Measurements from ENCODE around the gene PHACTR3. TPM values are rescaled to one million over a fixed set of nuclear protein-coding genes. Genes with fewer than 3 reads are reported as not detected.
"Not testable (repeated sequence)": the region's sequence is repeated elsewhere in the genome, so short reads cannot be mapped to it uniquely, and the experiment has no call there.

The PHACTR3 gene
- total RNA-seq, 3 donors from 2014 or later = 0.11 TPM; not detected in 2

DNA sequence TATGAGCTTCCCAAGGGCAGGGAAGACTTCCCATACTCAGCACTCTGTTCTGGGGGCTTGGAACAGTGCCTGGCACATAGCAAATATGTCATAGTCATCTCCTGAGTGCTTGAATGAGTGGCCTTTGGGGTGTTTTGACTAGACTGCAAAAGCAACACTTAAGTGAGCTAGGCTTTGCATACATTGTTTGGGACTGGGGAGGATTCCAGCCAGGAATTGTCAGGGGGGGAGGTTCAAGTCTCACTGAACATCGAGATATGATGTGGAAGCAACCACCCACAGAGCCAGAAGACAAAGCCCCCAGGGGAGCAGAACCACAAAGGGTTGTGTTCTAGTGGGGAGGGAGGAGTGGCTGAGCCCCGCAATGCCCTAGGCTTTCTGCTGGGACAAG, 230.7 kb downstream of the PHACTR3 start:
- Mint-ChIP-seq H3K4me1 (ENCODE audit: low read depth) (no peaks in the 10 kb centered on the region), H3K4me3 (no peak overlapping the region), H3K36me3 (ENCODE audit: insufficient read depth) (no peaks in the 10 kb centered on the region), H3K9me3 (no peaks in the 10 kb centered on the region), H3K27me3 (ENCODE audit: low read depth) (peaks cover 35% of the 10 kb centered on the region)
- no peak for DNase-seq
- ATAC-seq = no peak

DNA sequence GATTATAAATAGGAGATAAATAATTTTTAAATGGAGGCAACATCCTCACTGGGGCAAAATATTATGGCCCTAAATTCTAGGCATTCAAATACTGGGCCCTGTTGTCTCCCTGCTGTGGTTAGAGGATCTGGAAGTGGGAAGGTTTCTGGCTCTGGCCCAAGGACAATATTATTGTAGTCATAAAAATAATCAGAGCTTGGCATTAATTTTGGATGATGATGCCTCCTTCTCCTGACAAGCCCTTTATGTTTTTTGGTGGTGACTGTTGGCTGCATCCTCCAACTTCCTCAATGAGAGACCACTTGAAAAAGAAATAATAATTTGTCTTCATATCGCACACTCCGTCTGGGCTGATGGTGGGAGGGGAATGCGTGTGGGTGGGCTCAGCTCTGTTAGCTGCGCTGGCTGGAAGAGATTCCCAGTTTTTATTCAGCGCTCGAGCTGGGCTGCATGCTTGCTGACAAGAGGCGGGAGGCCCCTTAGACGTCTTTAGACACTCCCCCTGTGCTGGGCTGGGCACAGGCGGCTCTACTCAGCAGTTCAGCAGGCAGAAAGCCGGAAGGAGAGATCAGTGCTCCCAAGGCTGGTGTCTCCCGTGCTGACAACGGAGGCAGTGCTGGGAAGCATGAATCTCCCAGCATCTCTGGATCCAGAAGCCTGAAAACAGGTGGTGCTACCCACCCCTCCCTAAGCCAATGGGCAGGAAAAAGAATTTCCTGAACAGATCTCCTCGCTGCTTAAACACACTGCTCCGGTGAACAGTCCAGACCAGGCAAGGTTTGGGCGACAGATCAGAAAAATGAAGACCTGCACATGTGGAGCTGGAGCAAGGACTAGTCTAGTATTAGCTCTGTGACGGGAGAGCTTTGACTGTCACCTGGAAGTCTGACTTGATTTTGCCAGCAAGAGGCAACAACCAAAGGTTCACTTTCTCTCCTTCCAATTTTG, 231.4 kb downstream of the PHACTR3 start:
- Mint-ChIP-seq H3K27me3 (ENCODE audit: low read depth) (peaks cover 37% of the 10 kb centered on the region), H3K4me3 (no peak overlapping the region), H3K9me3 (no peaks in the 10 kb centered on the region), H3K4me1 (ENCODE audit: low read depth) (no peaks in the 10 kb centered on the region), H3K36me3 (ENCODE audit: insufficient read depth) (no peaks in the 10 kb centered on the region)
- ATAC-seq = no peak
- no peak for DNase-seq

DNA sequence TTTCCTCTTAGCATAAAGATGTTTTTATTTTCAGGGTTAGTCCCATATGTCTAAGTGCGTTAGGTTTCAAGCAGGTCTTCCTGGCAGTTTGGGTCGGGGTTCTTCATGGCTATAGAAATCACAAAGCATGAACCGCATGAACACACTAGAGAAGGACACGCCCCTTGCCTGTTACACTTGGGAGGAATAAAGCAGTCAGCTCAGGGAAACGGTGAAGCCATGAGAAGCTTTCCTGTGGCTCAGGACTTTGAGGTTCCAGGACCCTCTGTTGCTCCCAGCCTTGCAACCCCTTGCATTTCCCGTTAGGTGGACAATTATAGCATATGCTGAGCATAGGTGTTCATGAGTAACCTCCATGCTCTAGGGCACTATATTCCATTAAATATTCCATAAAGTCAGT, 232.4 kb downstream of the PHACTR3 start:
- DNase-seq = no peak
- Mint-ChIP-seq H3K4me3 (no peak overlapping the region), H3K36me3 (ENCODE audit: insufficient read depth) (no peaks in the 10 kb centered on the region), H3K9me3 (no peaks in the 10 kb centered on the region), H3K27me3 (ENCODE audit: low read depth) (peaks cover 37% of the 10 kb centered on the region), H3K4me1 (ENCODE audit: low read depth) (no peaks in the 10 kb centered on the region)
- ATAC-seq = no peak

DNA sequence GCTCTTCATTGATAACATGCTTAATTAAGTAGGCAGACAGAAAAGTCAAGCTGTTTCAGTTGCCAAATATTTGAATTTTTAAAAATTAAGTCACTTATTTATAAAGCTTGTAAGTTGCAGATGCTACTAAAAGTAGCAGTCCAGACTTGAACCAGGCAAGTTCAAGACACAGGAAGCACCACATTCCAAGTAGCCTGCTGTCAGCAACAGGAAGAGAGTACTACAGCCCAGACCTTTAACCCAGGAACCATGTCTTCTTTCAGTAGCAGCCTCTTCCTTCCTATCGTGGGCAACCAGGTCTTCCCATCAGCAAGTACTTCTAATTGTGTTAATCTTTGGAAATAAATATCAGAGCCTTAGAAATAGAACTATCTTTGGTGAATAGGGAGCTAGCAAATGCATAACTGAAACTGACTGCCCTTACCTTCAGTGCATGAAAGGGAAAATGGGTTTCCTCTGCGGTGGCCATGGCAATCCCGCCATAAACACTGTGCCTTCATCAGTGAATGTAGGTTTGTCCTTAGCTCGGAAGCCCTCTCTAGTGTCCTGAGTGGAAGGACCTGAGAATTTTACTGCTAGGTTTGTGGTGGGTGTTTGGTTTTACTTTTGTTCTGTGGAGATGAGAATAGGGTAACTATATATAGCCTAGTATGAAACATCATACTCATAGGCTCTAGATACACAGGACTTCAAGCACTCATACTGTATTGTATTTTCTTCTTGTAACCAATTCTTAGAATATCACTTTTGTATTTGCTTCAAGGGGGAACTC, 233.5 kb downstream of the PHACTR3 start:
- Mint-ChIP-seq H3K4me1 (ENCODE audit: low read depth) (no peaks in the 10 kb centered on the region), H3K4me3 (no peak overlapping the region), H3K27me3 (ENCODE audit: low read depth) (peaks cover 37% of the 10 kb centered on the region), H3K36me3 (ENCODE audit: insufficient read depth) (no peaks in the 10 kb centered on the region), H3K9me3 (no peaks in the 10 kb centered on the region)
- DNase-seq (no peak), ATAC-seq (no peak)

DNA sequence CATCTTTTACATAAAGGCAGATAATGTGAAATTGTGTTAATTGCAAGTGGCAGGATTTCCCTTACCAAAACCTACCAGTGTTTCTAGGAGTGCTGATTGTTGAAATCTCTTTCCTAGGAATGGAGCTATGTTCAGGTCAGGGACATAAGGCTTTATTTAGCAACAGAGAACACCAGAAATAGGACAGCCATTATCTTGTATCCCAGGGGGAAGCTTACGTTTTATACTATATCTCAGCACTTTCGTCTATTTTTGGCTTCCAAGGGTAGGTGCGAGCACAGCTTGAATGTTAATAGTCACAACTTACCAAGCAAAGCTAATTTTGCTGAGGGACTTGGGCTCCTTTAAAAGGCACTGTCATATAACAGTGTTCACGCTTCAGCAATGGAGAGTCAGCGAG, 235.1 kb downstream of the PHACTR3 start:
- Mint-ChIP-seq H3K4me3 (no peak overlapping the region), H3K27me3 (ENCODE audit: low read depth) (peaks cover 29% of the 10 kb centered on the region), H3K9me3 (no peaks in the 10 kb centered on the region), H3K36me3 (ENCODE audit: insufficient read depth) (no peaks in the 10 kb centered on the region), H3K4me1 (ENCODE audit: low read depth) (no peaks in the 10 kb centered on the region)
- no peak for ATAC-seq
- no peak for DNase-seq

DNA sequence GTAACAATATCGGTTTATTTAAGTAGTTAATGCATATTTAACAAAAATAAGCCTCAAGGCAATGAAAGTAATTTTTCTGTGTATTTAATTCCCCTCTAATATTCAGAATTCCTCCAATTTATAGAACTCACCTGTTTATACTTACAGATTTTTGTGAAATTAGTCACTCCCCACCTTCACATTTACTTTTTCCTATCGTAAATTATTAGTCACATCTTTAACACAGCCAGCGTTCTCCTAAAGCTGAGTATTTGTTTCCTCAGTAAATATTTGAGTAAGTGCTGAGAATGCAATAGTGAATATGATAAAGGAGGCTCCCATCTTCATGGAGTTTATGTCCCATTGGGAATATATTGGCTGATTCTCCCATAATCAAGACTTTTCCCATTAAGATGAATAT, 241.1 kb downstream of the PHACTR3 start:
- Mint-ChIP-seq H3K36me3 (ENCODE audit: insufficient read depth) (no peaks in the 10 kb centered on the region), H3K4me1 (ENCODE audit: low read depth) (no peaks in the 10 kb centered on the region), H3K27me3 (ENCODE audit: low read depth) (no peaks in the 10 kb centered on the region), H3K9me3 (no peaks in the 10 kb centered on the region), H3K4me3 (no peak overlapping the region)
- DNase-seq (no peak), ATAC-seq (no peak)

DNA sequence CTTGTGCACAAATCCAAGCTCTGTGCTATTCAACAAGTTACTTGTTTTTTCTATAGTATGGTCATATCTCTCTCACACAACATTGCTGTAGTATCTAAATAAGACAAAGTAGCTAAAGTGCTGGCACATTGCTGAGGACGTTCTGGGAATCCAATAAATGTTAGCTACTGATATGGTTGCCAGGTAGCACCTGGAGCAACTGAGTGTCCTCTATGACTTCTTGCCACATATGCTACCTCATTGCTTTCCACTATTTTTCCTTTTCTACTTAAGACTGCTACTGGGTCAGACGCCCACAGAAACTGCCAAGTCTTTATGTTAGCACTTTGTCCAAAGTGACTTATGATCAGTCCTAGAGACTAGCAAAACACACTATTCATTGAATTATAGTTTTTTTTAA, 243.8 kb downstream of the PHACTR3 start:
- Mint-ChIP-seq H3K9me3 (no peaks in the 10 kb centered on the region), H3K4me3 (no peak overlapping the region), H3K36me3 (ENCODE audit: insufficient read depth) (no peaks in the 10 kb centered on the region), H3K4me1 (ENCODE audit: low read depth) (no peaks in the 10 kb centered on the region), H3K27me3 (ENCODE audit: low read depth) (no peaks in the 10 kb centered on the region)
- ATAC-seq (no peak), DNase-seq (no peak)

DNA sequence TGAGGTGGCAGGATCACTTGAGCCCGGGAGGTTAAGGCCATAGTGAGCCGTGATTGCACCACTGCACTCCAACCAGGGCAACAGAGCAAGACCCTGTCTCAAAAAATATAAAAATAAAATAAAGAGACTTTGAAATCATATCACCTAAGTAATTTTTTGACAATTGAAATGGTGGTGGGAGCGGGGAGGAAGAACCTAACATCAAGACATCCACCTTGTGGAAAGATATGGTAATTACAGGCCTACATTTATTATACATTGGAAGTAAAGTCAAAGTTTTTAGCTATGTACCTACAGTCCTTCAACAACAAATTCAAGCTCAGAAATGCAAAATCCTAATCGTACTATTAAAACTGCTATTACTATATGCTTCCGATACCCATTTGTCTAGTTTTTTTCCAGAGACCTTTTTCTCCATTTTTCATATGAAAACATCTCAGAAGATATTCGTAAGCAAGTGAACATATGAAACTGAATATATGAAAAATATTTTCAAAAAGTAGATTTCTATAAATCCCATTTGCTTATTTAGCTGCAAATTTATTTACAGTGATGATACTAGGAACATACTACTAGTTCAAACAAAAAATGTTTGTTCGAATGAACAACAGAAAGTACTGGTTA, 245.8 kb downstream of the PHACTR3 start:
- Mint-ChIP-seq H3K4me3 (no peak overlapping the region), H3K4me1 (ENCODE audit: low read depth) (no peaks in the 10 kb centered on the region), H3K9me3 (peaks cover 6% of the 10 kb centered on the region), H3K27me3 (ENCODE audit: low read depth) (no peaks in the 10 kb centered on the region), H3K36me3 (ENCODE audit: insufficient read depth) (no peaks in the 10 kb centered on the region)
- ATAC-seq (no peak), DNase-seq (no peak)

DNA sequence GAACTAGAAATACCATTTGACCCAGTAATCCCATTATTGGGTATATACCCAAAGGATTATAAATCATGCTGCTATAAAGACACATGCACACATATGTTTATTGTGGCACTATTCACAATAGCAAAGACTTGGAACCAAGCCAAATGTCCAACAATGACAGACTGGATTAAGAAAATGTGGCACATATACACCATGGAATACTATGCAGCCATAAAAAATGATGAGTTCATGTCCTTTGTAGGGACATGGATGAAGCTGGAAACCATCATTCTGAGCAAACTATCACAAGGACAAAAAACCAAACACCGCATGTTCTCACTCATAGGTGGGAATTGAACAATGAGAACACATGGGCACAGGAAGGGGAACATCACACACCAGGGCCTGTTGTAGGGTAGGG, 252.2 kb downstream of the PHACTR3 start:
- H3K4me3 Mint-ChIP-seq; ATAC-seq; DNase-seq; H3K36me3 Mint-ChIP-seq (ENCODE audit: insufficient read depth); H3K4me1 Mint-ChIP-seq (ENCODE audit: low read depth); H3K9me3 Mint-ChIP-seq; H3K27me3 Mint-ChIP-seq (ENCODE audit: low read depth): not testable (repeated sequence)

DNA sequence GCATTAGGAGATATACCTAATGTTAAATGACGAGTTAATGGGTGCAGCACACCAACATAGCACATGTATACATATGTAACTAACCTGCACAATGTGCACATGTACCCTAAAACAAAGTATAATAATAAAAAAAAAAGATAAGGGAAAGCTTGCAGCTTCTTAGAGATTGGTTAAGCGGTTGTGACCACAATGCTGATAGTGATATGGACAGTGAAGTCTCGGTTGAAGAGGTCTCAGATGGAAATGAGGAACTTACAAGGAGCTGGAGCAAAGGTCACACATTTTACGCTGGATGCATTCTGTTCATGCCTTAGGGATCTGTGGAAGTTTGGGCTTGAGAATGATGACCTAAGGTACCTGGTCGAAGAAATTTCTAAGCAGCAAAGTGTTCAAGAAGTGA, 252.6 kb downstream of the PHACTR3 start:
- H3K27me3 Mint-ChIP-seq (ENCODE audit: low read depth); H3K4me1 Mint-ChIP-seq (ENCODE audit: low read depth); H3K4me3 Mint-ChIP-seq; DNase-seq; H3K36me3 Mint-ChIP-seq (ENCODE audit: insufficient read depth); ATAC-seq; H3K9me3 Mint-ChIP-seq: not testable (repeated sequence)

DNA sequence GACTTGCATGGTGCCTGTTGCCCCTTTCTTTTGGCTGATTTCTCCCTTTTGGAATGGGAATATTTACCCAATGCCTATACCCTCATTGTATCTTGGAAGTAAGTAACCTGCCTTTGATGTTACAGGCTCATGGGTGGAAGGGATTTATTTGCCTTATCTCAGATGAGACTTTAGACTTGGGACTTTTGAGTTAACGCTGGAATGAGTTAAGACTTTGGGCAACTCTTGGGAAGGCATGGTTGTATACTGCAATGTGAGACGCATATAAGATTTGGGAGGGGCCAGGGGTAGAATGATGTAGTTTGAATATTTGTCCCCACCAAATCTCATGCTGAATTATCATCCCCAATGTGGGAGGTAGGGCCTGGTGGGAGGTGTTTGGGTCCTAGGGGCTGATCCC, 253.6 kb downstream of the PHACTR3 start:
- ATAC-seq (no peak), DNase-seq (no peak)
- Mint-ChIP-seq H3K36me3 (ENCODE audit: insufficient read depth) (peaks cover 3% of the 10 kb centered on the region), H3K4me1 (ENCODE audit: low read depth) (no peaks in the 10 kb centered on the region), H3K9me3 (peaks cover 9% of the 10 kb centered on the region), H3K27me3 (ENCODE audit: low read depth) (no peaks in the 10 kb centered on the region), H3K4me3 (no peak overlapping the region)

DNA sequence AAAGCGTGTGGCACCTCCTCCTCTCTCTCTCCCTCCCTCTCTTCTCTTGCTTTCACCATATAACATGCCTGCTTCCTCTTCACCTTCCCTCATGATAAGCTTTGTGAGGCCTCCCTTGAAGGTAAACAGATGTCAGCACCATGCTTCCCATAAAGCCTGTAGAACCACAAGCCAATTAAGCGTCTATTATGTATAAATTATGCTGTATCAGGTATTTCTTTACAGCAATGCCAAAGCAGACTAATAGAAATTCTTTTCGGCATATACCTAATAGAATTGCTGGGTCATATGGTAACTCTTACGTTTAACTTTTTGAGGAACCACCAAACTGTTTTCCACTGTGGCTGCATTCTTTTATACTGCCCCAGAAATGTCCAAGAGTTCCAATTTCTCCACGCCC, 254.1 kb downstream of the PHACTR3 start:
- H3K27me3 Mint-ChIP-seq (ENCODE audit: low read depth) = no peaks in the 10 kb centered on the region
- peaks cover 3% of the 10 kb centered on the region for H3K36me3 Mint-ChIP-seq (ENCODE audit: insufficient read depth)
- no peaks in the 10 kb centered on the region for H3K4me1 Mint-ChIP-seq (ENCODE audit: low read depth)
- H3K9me3 Mint-ChIP-seq = peaks cover 9% of the 10 kb centered on the region
- no peak for DNase-seq
- no peak overlapping the region for H3K4me3 Mint-ChIP-seq
- ATAC-seq = no peak

DNA sequence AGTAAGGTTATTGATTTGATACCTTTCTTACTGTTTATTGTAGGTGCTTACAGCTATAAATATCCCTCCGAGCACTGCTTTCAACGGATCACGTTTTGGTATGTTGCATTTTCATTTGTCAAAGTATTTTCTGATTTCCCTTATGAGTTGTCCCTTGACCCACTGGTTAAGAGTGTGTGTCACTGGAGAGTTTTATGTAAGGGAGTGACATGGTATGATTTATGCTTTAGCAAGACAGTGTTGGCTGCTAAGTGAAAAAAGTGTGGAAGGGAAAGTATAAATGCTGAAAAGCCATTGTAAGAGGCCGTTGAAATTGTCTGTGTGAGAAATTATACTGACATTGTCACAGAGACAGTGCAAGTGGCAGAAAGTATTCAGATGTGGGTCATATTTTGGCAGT, 257.1 kb downstream of the PHACTR3 start:
- Mint-ChIP-seq H3K36me3 (ENCODE audit: insufficient read depth) (peaks cover 3% of the 10 kb centered on the region), H3K9me3 (peaks cover 2% of the 10 kb centered on the region), H3K4me3 (no peak overlapping the region), H3K4me1 (ENCODE audit: low read depth) (no peaks in the 10 kb centered on the region), H3K27me3 (ENCODE audit: low read depth) (no peaks in the 10 kb centered on the region)
- DNase-seq (no peak), ATAC-seq (no peak)

DNA sequence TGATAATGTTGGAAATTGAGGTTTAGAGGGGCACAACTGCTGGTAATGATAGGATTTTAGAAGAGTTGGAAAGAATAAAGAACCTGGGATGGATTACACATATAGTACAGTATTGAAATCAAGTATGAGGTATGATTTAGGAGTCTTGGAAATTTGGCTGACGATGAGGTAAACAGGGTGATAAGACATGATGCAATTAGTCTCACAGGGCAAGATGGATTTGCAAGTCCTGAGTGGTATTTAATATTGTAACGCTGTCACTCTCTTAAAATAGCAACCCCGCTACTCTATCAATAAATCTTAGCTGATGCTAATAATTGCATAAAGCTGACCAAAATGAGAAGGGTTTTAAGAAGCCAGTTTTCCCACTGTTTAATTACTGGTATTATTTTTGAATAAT, 258.7 kb downstream of the PHACTR3 start:
- no peak for ATAC-seq
- Mint-ChIP-seq H3K4me3 (no peak overlapping the region), H3K27me3 (ENCODE audit: low read depth) (no peaks in the 10 kb centered on the region), H3K36me3 (ENCODE audit: insufficient read depth) (peaks cover 3% of the 10 kb centered on the region), H3K9me3 (peaks cover 2% of the 10 kb centered on the region), H3K4me1 (ENCODE audit: low read depth) (no peaks in the 10 kb centered on the region)
- no peak for DNase-seq

Measured in activated T-cell treated with anti-CD3 and anti-CD28 coated beads, Interleukin-2, amount 50 U/mL, for 4 hours (primary cell).